HG02840 (cell line): Measurements from ENCODE around the gene NPIPA3.
"Not testable (repeated sequence)": the region's sequence is repeated elsewhere in the genome, so short reads cannot be mapped to it uniquely, and the experiment has no call there.

Experiments used
- ATAC-seq: cut with Tn5 transposase; IDR thresholded peaks from one replicate; pipeline ENCODE4 v1.9.1; 2021; ENCODE audit warnings: mild to moderate bottlenecking, moderate library complexity, moderate number of reproducible peaks; ENCODE audit not compliant: unreplicated experiment, low FRiP score

NPIPA3 gene

GRCh38 chr16:14741794-14742193 is 38.6 kb downstream of the NPIPA3 start:
- not testable (repeated sequence) for ATAC-seq

- peak; percentile 88 for ATAC-seq
These were observed 39.3 kb downstream of the NPIPA3 start, which contains the start of gene NPIPA2 for GRCh38 chr16:14742273-14743128. Gene NPIPA2 (plus strand): TSS chr16:14742533. CDS start chr16:14748066, 5,533 bp downstream.

GRCh38 chr16:14773654-14774053 is 70.4 kb downstream of the NPIPA3 start:
- not testable (repeated sequence) for ATAC-seq

- not testable (repeated sequence) for ATAC-seq
These were observed 72.4 kb downstream of the NPIPA3 start for GRCh38 chr16:14775624-14776023.
